GM18502 (cell line): ENCODE data around the gene CRYGN.

Source experiments
- ATAC-seq: cut with Tn5 transposase; IDR thresholded peaks from one replicate; pipeline ENCODE4 v1.9.1; 2021; ENCODE audit warnings: mild to moderate bottlenecking; ENCODE audit not compliant: unreplicated experiment, poor library complexity

CRYGN gene

DNA sequence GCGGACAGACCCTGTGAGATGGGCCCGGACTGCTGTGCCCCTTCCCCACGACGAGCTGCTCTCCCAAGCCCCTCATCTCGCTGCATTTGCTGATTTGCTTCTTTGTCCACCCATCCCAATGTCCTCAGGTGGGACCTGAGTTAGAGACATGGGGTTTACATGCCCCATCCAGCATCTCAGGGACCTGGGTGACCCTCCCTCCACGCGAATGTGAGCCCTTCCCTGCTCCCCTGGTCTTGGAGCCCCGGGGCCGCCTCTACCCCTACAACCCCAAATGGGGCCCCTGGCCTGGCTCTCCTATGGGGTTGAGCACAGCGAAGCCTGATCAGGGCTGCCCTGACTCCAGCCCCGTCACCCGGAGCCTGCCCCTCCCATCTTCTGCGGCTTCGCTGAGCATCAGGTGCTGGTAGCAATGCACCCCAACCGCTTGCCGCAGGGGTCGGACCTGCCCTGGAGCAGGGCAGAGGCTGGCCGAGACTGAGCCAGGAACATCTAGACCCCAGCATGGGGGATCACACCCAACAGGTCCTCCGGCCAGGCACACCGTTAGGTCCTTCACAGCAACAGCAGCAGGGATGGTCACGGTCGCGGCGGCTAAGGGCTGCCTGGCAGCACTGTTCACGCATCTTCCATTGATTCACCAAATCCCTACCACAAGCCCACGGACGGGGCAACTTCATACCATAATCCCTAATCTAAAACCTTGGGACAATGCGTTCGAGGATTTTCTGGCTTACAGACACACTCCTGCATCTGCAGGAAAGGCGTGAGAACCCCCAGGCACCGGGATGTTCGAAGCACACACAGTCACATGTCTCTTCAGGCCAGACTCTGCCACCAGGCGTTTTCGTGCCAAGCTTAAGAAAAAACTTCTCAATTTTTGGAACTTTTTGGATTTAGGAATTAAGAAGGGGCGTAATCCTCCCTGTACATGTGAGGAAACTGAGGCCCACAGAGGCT lies 45.6 kb downstream of the CRYGN start:
- no peak for ATAC-seq

DNA sequence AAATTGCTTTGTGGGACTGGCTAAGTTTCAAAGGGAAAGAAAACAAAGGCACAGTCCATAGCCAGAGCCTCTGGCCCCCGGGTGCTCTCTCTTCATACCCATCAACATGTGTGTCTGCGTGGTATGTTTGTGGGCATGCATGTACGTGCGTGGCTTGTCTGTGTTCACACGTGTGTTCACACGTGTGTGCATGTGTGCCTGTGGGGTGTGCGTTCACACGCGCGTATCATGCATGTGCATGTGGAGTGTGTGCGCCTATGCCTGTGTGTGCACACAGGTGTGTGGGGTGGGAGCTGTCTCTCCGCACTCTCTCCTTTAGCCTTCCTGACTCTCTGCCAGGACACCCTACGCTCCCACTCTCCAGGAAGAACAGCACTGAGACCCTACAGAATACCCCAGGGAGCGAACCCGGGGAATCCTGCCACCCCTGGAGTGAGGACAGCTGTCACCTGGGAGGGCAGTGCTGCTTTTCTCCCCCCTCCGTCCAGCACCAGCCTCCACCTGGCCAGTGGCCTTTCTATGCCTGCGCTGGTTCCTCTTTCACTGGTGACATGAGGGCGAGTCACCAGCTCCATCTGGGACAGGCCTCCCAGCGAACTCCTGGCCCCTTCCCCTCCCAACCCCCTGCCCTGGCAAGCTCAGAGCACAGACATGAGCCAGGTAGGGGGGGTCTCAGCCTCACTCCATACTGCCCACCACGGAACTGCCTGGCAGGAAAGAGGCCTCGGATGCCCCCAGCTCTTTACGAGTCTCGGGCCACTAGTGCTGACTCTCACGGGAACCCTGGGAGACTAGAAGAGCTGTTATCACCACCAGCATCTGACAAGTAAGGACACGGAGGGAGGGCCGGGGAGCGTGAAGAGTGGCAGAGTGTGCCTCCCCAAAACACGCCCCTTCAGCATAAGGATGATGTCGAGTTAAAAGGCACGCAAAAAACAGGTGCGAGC lies 46.6 kb downstream of the CRYGN start:
- no peak for ATAC-seq

DNA sequence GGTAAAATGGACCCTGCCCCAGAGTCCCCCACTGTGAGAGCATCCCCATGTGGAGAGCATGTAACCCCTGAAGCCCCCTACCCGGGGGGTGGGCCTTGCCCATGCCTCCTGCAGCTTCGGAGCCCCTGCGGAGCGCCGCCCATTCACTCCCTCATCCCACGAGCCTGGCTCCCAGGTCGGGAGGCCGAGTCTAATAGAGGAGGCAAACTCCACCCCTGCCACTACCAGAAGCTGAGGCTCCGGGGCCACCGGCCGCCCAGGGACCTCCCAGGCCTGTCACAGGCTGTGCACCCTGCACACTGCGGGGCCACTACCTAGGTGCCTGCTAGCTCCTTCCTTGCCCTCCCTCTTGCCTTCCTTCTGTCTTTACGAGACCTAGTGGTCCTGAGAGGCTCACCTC lies 47.5 kb downstream of the CRYGN start:
- no peak for ATAC-seq

DNA sequence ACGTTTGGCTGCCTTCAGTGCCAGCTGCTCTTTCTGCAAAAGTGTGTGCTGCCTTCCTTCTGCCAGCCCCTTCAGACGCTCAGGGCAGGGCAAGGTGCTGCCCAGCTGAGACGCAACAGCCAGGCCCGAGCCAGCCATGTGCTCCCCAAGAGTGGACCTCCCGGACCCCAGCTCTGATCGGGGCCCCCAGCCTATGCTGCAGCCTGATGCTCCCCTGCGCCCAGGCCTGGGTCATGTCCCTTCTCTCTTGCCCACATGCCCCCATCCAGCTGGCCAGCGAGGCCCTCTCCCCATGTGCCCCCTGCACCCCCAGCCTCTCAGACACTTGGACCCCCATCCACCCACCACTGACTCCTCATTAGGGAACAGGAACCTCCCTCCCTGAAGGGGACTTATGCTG lies 47.9 kb downstream of the CRYGN start:
- ATAC-seq, result no peak

DNA sequence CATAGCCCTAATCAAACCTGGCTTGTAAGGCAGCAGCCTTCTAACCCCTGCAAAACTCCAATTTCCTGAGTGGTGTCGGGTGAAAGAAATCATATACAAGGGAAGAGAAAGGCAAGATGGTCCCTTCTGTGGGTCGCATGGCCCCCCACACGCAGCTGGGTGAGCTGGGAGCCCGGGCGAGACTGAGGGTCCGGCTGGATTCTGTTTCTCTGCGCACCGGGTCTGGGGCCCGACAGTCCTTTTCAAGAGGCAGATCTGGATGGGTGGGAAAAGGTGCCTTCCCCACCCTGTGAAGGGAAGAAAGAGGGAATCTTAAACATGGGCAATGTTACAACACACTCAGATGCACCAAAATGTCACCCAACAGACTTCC lies 48.6 kb downstream of the CRYGN start:
- no peak for ATAC-seq

DNA sequence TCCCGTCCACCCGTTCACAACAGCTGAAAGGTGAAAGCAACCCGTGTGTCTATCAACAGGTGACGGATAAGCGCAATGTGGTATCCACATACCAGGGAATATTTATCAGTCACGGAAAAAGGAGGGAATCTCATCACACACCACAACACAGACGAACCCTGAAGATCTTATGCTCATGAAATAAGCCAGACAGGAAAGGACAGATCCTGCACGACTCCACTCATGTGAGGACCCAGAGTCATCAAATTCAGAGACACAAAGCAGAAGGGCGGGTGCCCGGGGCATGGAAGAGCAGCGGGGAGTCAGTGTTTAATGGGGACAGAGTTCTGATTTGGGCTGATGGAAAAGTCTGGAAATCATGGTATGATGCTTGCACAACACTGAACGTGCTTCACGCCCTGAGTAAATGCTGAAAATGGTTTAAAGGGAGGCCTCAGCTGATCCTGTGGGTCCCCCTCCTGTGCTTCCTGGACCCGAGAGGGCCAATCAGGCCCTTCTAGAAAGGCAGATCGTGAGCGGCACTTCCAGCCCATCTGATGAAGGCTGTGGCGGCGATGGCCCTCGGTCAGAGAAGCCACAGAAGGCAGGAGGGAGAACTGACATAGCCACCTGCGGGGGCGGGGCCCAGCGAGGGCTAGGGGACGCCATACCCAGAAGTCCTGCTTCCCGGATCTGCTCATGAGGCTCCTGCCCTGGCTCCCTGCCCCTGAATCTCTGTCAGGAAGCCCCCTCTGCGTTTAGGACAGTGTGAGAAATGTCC lies 49.2 kb downstream of the CRYGN start:
- no peak for ATAC-seq

DNA sequence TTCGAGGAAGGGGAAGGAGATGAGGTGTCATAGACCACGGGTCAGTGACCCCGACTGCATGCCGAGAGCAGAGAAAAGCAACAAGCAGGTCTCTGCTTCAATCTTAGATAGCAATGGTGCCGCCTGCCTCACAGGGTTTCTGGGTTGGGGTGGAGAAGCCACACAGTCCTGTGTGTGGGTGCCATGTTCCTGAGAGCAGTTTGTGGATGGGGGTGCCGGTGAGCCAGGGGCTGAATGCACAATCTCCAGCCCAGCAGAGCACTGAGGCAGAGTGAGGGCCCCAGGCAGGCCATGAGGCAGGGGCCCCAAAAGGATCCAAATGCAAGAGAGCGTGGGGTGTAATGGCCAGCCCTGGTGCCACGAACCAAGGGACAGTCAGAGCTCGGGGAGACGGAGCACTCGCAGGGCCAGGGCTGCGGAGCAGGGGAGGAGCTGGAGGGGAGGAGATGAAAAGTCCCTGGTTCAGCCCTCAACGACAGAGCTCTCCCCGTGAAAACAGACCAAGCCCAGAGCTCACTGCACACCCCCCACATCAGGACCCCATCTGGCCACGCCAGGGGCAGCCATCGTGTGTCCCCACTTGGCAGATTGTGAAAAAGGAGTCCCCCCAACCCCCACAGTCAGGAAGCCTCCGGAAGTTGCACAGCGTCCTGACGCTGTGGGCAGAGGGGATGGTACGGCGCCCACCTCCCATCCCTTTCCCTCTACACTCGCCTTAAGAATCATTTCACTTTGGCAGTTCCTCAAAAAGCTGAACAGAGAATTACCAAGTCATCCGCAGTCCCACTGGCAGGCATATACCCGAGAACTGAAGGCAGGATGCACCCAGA lies 50.0 kb downstream of the CRYGN start:
- ATAC-seq, result no peak

DNA sequence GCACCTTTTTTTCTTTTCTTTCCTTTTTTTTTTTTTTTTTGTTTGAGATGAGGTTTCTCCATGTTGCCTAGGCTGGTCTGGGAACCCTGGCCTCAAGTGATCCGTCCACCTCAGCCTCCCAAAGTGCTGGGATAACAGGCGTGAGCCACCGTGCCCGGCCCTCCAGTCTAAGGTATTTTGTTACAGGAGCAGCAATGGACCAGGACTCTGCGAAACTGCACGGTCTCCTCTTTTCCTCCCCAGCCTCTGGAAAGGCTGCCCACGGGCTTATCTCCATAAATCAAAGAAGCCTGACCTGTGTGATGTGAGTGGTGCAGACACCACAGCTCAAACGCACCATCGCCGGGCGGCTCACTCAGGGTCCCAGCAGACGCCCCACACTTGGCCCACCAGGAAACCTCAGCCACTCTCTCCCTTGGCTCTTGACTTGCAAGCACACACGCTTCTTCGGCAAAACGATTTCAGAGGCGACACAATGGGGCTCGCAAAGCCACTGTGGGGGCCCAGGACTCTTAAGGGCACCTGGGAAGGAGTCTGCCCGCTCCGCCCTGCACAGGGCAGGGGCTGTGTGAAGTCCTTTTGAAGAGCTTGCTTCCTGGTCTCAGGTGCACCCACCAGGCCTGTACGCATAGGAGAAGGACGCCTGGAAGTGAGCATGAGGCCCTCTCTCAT lies 50.7 kb downstream of the CRYGN start:
- no peak for ATAC-seq

DNA sequence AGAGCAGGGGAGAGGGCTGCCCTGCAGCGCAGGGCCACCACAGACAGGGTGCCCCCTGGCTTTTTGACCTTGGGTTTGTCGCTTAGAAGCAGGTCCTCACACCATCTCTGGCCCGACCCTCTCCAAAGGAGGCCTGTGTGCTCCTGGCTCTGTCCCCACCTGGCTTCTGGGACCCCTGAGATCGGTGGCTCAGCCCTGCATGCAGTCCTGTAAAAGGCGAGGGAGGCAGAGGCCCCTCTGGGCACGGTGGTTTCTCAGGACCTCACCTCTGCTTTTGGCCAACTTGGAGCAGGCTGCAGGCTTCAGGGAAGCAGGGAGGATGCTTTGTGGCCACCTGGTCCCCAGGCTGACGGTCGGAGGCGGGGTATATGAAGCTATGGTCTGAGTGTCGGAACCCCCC lies 51.5 kb downstream of the CRYGN start:
- no peak for ATAC-seq

DNA sequence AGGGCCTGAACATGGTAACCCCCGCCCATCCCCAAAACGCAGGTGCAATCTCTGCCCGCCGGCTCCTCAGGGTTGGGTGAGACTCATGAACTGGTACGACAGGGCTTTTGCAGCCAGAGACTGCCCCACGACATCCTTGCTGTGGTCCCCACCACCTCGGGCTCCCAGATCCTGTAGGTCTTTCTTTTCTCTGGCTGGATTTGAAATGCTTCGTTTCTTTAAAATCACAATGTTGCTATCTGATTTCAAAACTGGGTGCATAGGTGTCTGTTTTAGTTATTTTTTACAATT lies 52.0 kb downstream of the CRYGN start:
- ATAC-seq, result no peak

DNA sequence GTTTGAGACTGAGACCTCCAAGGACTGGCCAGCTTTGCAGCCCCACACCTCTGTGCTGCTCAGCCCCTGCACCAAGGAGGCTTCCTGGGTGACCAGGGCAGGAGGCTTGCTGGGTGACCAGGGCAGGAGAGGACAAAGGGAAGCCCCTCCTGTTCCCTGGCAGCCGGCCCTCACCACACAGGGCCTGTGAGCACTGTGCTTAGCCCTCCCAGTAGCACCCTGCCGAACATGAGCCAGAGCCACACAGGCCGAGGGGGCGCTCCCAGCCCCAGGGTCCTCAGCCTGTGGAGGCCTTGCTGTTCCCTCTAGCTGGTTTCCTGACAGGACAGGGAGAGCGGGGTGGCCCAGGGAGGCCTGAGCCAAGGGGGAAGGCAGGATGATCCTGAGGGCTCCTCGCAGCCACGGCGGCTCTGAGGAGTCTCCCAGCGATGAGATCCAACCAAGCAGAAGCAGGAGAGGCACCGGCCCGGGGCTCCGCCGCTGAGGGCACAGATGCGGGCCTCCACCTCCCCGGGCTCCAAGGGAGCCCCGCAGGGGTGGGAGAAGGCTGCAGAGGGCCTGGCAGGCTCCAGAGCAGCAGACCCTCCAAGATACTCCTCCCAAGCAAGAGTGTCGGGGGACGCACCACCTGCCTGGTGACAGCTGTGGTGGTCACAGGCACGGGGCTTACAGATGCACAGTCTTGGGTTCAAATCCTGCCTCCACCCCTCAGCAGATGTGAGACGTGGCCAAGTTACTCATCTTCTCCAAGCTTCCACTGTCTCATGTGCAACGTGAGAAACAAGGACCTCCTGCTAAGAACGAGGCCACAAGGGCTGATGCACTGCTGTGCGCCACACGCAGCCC lies 52.6 kb downstream of the CRYGN start:
- ATAC-seq, result no peak

DNA sequence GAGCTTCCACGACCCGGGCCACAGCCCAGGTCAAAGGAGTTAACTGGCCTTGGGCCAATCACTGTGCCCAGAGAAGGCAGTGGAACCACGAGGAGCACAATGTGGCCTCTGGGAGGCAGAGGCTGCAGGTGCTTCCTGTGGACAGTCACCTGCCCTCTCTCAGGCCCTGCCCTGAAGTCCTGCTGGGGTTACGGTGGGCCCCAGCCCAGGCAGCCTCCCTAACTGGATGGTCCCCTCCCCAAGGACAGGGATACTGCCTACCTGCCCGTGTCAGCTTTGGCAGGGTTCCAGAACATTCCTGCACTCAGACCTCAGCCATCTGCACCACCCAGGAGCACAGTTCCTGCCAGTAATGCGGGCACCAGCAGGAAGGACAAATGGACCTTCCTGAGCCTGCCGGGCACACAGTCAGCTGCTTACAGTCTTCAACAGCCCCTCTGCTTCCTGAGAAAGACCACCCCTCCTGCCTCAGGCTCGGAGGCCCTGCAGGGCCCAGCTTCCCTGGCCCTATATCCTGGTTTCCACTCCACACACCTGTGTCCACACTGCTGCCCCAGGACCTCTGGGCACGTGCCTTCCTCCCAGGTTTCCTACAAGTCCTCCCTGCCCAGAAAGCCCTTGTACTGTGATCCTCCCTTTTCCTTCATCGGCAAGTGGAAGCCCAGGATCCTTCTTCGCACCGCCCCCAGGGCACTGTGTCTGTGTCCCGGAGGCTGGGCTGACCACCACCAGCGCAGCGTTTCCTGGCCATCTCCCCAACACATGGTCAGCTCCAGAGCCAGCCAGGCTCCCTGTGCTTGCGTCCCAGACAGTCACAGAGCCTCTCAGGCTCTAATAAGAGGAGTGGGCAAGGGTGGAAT lies 53.4 kb downstream of the CRYGN start:
- ATAC-seq, result no peak

DNA sequence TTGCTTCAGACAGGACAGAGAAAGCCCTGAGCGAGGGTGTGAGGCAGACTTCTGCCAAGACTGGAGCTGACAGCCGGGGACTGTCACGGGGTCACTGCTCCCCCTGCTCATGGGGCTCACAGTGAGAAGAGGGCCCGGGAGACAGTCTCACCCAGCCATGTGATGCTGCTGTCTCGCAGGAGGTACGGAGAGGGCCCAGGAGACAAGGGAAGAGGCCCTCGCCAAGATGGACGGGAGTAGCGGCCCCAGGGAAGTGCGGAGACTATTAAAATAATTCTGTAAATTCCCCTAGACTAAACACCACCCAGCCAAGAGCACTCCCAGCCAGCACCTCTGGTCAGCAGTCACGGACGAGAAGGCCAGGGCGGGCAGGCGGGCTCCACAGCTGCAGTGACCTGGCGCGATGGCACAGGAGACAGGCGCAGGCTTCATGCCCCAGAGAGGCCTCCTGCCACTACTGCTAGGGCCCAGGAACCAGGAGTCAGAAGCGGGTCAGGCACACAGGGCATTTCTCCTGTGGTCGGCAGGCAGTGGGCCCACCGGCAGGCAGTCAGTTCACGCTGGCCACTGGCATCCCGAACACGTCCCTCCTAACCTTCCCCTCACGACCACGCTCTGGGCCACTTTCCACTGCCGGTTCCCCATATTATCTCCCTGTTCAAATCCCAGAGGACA lies 54.2 kb downstream of the CRYGN start:
- ATAC-seq, result no peak

DNA sequence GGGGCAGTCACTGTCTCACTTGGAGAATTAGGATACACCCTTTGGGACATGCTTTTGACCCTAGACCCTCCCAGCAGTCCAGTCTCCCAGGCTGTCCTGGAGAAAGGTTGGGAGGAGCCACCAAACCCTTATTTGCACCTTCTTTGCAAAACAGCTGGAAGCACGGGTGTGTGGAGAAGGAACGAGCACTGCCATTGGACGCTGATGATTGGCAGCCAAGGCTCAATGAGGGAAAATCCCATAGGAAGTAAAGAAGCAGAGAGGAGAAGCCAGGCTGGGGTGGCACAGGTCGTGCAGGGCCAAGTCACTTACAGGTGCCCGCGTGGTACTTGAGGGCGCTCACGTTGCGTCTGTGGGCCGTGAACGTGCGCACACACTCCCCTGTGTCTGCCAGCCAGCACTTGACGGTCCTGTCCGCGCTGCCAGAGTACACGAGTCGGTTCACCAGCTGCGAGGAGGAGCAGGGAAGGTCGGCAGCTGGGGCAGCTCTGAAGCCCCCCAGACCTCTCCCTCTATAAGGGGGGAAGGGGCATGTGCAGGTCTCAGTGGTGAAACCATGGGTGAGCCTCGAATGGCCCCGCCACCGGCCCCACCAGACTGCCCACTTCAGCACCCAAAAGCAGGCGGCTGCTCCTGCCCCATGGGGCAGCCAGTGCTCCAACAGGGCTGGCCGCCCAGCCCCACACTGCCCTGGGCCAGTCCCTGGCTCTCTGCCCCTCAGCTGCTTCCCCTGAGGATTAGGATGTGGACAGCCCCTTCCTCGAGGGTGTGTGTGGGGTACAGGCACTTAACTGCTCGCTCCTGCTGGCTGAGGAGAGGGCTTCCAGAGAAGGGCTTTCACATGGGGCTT lies 54.9 kb downstream of the CRYGN start:
- no peak for ATAC-seq

DNA sequence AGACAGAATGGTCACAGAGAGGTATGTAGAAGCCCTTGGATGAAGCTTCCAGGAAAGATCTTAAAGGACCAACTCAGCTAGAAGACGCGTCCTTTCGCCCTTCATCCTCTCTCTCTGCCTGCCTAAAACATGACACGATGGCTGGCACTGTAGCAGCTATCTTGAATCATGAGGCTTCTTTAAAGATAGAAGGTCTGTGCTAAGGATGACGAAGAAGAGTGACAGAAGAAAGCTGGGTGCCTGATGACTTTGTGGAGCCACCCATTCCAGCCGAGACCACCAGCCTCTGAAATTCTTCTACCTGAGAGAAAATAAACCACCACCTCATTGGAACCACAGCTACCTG lies 55.6 kb downstream of the CRYGN start:
- no peak for ATAC-seq

DNA sequence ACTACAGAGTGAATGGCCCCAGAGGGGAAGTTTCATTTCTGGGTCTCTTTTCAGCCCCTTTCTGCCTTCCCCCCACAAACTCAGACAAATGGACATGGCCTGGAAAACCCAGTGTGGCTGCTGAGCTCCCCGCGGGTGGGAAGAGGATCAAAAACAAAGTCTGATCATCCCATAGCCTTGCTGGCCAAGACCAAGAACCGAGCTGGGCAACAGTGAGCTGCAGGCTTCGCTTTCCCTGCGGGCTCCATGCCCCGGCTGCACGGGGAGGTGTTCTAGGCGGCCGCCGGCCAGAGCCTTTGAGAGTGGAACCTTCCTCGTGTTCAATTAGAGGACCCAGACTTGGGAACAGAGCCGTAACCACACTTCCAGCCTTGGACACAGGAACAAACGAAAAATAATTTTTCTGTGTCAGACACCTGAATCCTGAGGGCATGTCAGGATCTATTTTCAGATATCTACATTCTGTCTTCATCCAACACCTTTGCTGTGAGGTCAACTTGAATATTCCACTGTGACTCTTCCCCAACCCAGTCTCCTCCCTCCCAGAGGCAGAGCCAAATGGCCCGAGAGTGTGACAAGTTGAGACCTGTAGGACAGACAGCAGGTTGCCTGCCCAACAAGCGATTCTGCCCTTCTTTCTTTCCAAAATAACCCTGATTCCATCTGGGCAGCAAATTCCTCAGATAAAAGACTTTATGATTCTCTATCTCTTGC lies 56.1 kb downstream of the CRYGN start:
- ATAC-seq, result no peak
